ENCODE measurements around the gene ZNF462. TPM values are rescaled to one million over a fixed set of nuclear protein-coding genes. Genes with fewer than 3 reads are reported as not detected.
A peak's percentile ranks its signal among the peaks of the same experiment; 100 is the strongest.

Gene ZNF462
- total and polyA plus RNA-seq, 2 experiments from 2014 or later, result 40.0 to 101 TPM

- TF ChIP-seq, protein P1, sequence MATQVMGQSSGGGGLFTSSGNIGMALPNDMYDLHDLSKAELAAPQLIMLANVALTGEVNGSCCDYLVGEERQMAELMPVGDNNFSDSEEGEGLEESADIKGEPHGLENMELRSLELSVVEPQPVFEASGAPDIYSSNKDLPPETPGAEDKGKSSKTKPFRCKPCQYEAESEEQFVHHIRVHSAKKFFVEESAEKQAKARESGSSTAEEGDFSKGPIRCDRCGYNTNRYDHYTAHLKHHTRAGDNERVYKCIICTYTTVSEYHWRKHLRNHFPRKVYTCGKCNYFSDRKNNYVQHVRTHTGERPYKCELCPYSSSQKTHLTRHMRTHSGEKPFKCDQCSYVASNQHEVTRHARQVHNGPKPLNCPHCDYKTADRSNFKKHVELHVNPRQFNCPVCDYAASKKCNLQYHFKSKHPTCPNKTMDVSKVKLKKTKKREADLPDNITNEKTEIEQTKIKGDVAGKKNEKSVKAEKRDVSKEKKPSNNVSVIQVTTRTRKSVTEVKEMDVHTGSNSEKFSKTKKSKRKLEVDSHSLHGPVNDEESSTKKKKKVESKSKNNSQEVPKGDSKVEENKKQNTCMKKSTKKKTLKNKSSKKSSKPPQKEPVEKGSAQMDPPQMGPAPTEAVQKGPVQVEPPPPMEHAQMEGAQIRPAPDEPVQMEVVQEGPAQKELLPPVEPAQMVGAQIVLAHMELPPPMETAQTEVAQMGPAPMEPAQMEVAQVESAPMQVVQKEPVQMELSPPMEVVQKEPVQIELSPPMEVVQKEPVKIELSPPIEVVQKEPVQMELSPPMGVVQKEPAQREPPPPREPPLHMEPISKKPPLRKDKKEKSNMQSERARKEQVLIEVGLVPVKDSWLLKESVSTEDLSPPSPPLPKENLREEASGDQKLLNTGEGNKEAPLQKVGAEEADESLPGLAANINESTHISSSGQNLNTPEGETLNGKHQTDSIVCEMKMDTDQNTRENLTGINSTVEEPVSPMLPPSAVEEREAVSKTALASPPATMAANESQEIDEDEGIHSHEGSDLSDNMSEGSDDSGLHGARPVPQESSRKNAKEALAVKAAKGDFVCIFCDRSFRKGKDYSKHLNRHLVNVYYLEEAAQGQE (IDR thresholded peaks at IDR 0.05; ENCODE audit: unreplicated experiment), result no peak
- no peak for TF ChIP-seq ETS1 (IDR thresholded peaks at IDR 0.05)
- TF ChIP-seq ZNF114 (CRISPR knock-in tag; IDR thresholded peaks at IDR 0.05), result no peak
These were observed 57.1 kb downstream of the ZNF462 start (continued) for GRCh38 chr9:106920091-106920490.

GRCh38 chr9:106920701-106921283 lies 57.8 kb downstream of the ZNF462 start:
- H3K4me2 ChIP-seq, result peak overlapping the region; percentile 39; the same call in 1 of the 2 replicates
- no peak overlapping the region for H3K4me3 Mint-ChIP-seq
- H3K27me3 Mint-ChIP-seq (ENCODE audit: insufficient read depth, low read depth, poor library complexity), result peaks cover 5% of the 10 kb centered on the region
- peak overlapping the region; percentile 70; the same call in 1 of the 2 replicates for H3K27ac ChIP-seq (ENCODE audit: low read depth)
- ATAC-seq (peak; percentile 48), DNase-seq (ENCODE audit: low spot score) (no peak)
- H3K4me1 Mint-ChIP-seq, result peaks cover 47% of the 10 kb centered on the region
- peak overlapping the region; percentile 84 for H3K27ac Mint-ChIP-seq
- H4K20me1 ChIP-seq (replicated peaks; ENCODE audit: insufficient read depth), result peaks cover 1% of the 10 kb centered on the region
- no peak overlapping the region for H3K4me3 ChIP-seq
- no peaks in the 10 kb centered on the region for H3K9me3 Mint-ChIP-seq
- H3K9me2 ChIP-seq (ENCODE audit: insufficient read depth), result 0 out of 2 replicates have a peak, but pooled peaks cover 5% of the 10 kb centered on the region
- H2AFZ ChIP-seq, result no peak overlapping the region
- H3F3A ChIP-seq (replicated peaks; ENCODE audit: low read depth), result no peaks in the 10 kb centered on the region
- H3K79me2 ChIP-seq (replicated peaks; ENCODE audit: insufficient read depth), result peaks cover 94% of the 10 kb centered on the region
- H3K27me3 ChIP-seq (ENCODE audit: insufficient read depth), result no peaks in the 10 kb centered on the region
- peaks cover 81% of the 10 kb centered on the region for H3K36me3 Mint-ChIP-seq (ENCODE audit: low read depth)
- peaks cover 26% of the 10 kb centered on the region for H3K36me3 ChIP-seq (ENCODE audit: insufficient read depth)
- peaks cover 37% of the 10 kb centered on the region for H3K4me1 ChIP-seq (ENCODE audit: insufficient read depth)
- TF ChIP-seq STAT1 (IDR thresholded peaks at IDR 0.05; ENCODE audit: unreplicated experiment), result no peak
- TF ChIP-seq NANOG (IDR thresholded peaks at IDR 0.05; ENCODE audit: borderline replicate concordance), result no peak
- no peak for TF ChIP-seq ZNF331 (CRISPR knock-in tag; IDR thresholded peaks at IDR 0.05; ENCODE audit: low read depth)
- TF ChIP-seq, protein P2, sequence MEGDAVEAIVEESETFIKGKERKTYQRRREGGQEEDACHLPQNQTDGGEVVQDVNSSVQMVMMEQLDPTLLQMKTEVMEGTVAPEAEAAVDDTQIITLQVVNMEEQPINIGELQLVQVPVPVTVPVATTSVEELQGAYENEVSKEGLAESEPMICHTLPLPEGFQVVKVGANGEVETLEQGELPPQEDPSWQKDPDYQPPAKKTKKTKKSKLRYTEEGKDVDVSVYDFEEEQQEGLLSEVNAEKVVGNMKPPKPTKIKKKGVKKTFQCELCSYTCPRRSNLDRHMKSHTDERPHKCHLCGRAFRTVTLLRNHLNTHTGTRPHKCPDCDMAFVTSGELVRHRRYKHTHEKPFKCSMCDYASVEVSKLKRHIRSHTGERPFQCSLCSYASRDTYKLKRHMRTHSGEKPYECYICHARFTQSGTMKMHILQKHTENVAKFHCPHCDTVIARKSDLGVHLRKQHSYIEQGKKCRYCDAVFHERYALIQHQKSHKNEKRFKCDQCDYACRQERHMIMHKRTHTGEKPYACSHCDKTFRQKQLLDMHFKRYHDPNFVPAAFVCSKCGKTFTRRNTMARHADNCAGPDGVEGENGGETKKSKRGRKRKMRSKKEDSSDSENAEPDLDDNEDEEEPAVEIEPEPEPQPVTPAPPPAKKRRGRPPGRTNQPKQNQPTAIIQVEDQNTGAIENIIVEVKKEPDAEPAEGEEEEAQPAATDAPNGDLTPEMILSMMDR (conservative IDR thresholded peaks at IDR 0.05; ENCODE audit: low read depth in 2 of 2), result no peak
- no peak for TF ChIP-seq POLR2AphosphoS5 (IDR thresholded peaks at IDR 0.05; ENCODE audit: low read depth)
- no peak for TF ChIP-seq ETS1 (IDR thresholded peaks at IDR 0.05)
- no peak for TF ChIP-seq EZH2phosphoT487 (IDR thresholded peaks at IDR 0.05; ENCODE audit: unreplicated experiment)
- no peak for TF ChIP-seq EZH2 (IDR thresholded peaks at IDR 0.05; ENCODE audit: low read depth, unreplicated experiment)
- TF ChIP-seq, protein P1 (IDR thresholded peaks at IDR 0.05; ENCODE audit: unreplicated experiment), result no peak
